HCT116 (cell line): ENCODE results near the gene PNMA6A. TPM values are rescaled to one million over a fixed set of nuclear protein-coding genes. Genes with fewer than 3 reads are reported as not detected.

Experiments used
- ATAC-seq: fragments of 200-7000 bp; cut with Tn5 transposase; 2 replicates; pipeline ENCODE4 v1.9.1; 2020; ENCODE audit warnings: mild to moderate bottlenecking, moderate library complexity
- BruUV-seq: library from RNA; stranded (reverse); fragments of 400-500 nt; replicated peaks from 2 replicates; lab custom pipeline; 2021; lab: Mats Ljungman, UMichigan
- CTCF ChIA-PET: fragments of 300-600 bp; sonication (Branson Sonifier 250); formaldehyde crosslinking; loops from one replicate; lab custom pipeline; 2021; ENCODE audit warnings: antibody characterized with exemption; lab: Charles Lee
- POLR2A ChIA-PET: fragments of 300-600, 350-600 bp; sonication (Branson Sonifier 250); formaldehyde crosslinking; loops from one replicate; lab custom pipeline; 2021; ENCODE audit warnings: antibody characterized with exemption; lab: Charles Lee
- RAD21 ChIA-PET, 2 experiments: fragments of 300-600 bp; sonication (Branson Sonifier 250); formaldehyde crosslinking; loops; one replicate each; lab custom pipeline; 2023; ENCODE audit warnings: low total read pairs in 2 of 2; ENCODE audit not compliant: uncharacterized antibody in 2 of 2, unreplicated experiment in 2 of 2, low non-redundant PET in 1 of 2; lab: Charles Lee
- DNase-seq: peaks from one replicate; pipeline ENCODE4 v3.0.0-alpha.2; 2010; ENCODE audit warnings: low read depth, low spot score
- H2AFZ ChIP-seq: fragments of 200-600 bp; shearing (Covaris generic), sonication (generic); 2 replicates; pipeline ENCODE4 v1.6.1; 2017; ENCODE audit warnings: low read depth, mixed run types, mixed read lengths, antibody characterized with exemption, low read length; ENCODE audit not compliant: poor library complexity, severe bottlenecking
- H3K27ac ChIP-seq: 2 replicates; pipeline ENCODE4 v1.5.1; 2012; ENCODE audit warnings: low read depth, low read length
- H3K27me3 ChIP-seq: fragments of 200-600 bp; sonication (generic); 2 replicates; pipeline ENCODE4 v1.6.1; 2016; ENCODE audit warnings: mixed run types, low read length, mixed read lengths; ENCODE audit not compliant: insufficient read depth
- H3K36me3 ChIP-seq, 2 experiments: fragments of 200-500 bp in 1 of 2; fragments of 200-600 bp in 1 of 2; sonication (Bioruptor generic) in 1 of 2; sonication (generic) in 1 of 2; 2 replicates each; pipeline versions ENCODE4 v1.5.1 to v1.6.1; 2014 to 2016; ENCODE audit warnings: low read length in 2 of 2, inconsistent platforms in 1 of 2, mixed read lengths in 1 of 2, mixed run types in 1 of 2; ENCODE audit not compliant: insufficient read depth in 2 of 2, control insufficient read depth in 1 of 2
- H3K4me1 ChIP-seq, 2 experiments: fragments of 200-600 bp in 1 of 2; sonication (generic) in 1 of 2; 2 replicates each; pipeline versions ENCODE4 v1.5.1 to v1.6.1; 2012 to 2017; ENCODE audit warnings: low read length in 2 of 2, inconsistent platforms in 1 of 2, mild to moderate bottlenecking in 1 of 2, mixed read lengths in 1 of 2, mixed run types in 1 of 2, moderate library complexity in 1 of 2; ENCODE audit not compliant: insufficient read depth in 2 of 2, control insufficient read depth in 1 of 2
- H3K4me2 ChIP-seq: fragments of 200-600 bp; sonication (generic); 2 replicates; pipeline ENCODE4 v1.6.1; 2017; ENCODE audit warnings: mixed run types, low read length, mixed read lengths
- H3K4me3 ChIP-seq, 2 experiments: fragments of 200-600 bp in 1 of 2; sonication (generic) in 1 of 2; replicated peaks in 1 of 2; 2 replicates each; pipeline ENCODE4 v1.5.1; 2011 to 2016; ENCODE audit warnings: low read length in 2 of 2, control low read depth in 1 of 2, low read depth in 1 of 2, mild to moderate bottlenecking in 1 of 2, mixed read lengths in 1 of 2, mixed run types in 1 of 2
- H3K79me2 ChIP-seq: fragments of 200-600 bp; sonication (generic); 2 replicates; pipeline ENCODE4 v1.6.1; 2017; ENCODE audit warnings: mild to moderate bottlenecking, mixed run types, low read length, moderate library complexity, mixed read lengths; ENCODE audit not compliant: insufficient read depth
- H3K9ac ChIP-seq: fragments of 200-600 bp; sonication (generic); 2 replicates; pipeline ENCODE4 v1.6.1; 2016; ENCODE audit warnings: low read length, mixed read lengths
- H3K9me2 ChIP-seq: fragments of 200-600 bp; sonication (generic), shearing (Covaris generic); 2 replicates; pipeline ENCODE4 v1.6.1; 2017; ENCODE audit warnings: mixed run types, mild to moderate bottlenecking, moderate library complexity; ENCODE audit not compliant: insufficient read depth
- H3K9me3 ChIP-seq, 2 experiments: fragments of 200-500 bp in 1 of 2; fragments of 200-600 bp in 1 of 2; sonication (Bioruptor generic) in 1 of 2; sonication (generic) in 1 of 2; 2 replicates each; pipeline ENCODE4 v1.6.1; 2014 to 2017; ENCODE audit warnings: low read length in 2 of 2, mixed read lengths in 2 of 2, inconsistent platforms in 1 of 2, low read depth in 1 of 2, mild to moderate bottlenecking in 1 of 2, mixed run types in 1 of 2, moderate library complexity in 1 of 2; ENCODE audit not compliant: control insufficient read depth in 1 of 2, insufficient read depth in 1 of 2
- H4K20me1 ChIP-seq: fragments of 200-600 bp; sonication (generic), shearing (Covaris generic); 2 replicates; pipeline ENCODE4 v1.6.1; 2017; ENCODE audit warnings: mixed run types, mild to moderate bottlenecking, moderate library complexity; ENCODE audit not compliant: insufficient read depth
- ATF3 ChIP-seq: IDR thresholded peaks from 2 replicates; pipeline ENCODE4 v1.6.1; 2012
- CTCF ChIP-seq, 3 experiments: fragments of 200-600 bp in 1 of 3; sonication (generic) in 1 of 3; IDR thresholded peaks in 2 of 3; conservative IDR thresholded peaks in 1 of 3; 2 replicates each; pipeline ENCODE4 v1.5.1; 2012 to 2017; ENCODE audit warnings: low read depth in 2 of 3, low read length in 2 of 3, antibody characterized with exemption in 1 of 3, borderline replicate concordance in 1 of 3, control low read depth in 1 of 3, mild to moderate bottlenecking in 1 of 3, mixed read lengths in 1 of 3, mixed run types in 1 of 3, moderate library complexity in 1 of 3; ENCODE audit not compliant: insufficient read depth in 1 of 3
- EGR1 ChIP-seq: IDR thresholded peaks from 2 replicates; pipeline ENCODE4 v1.6.1; 2012; ENCODE audit warnings: low read depth
- EZH2phosphoT487 ChIP-seq: fragments of 200-600 bp; IDR thresholded peaks from 2 replicates; pipeline ENCODE4 v1.6.1; 2018; ENCODE audit warnings: antibody characterized with exemption, borderline replicate concordance
- FOSL1 ChIP-seq: IDR thresholded peaks from 2 replicates; pipeline ENCODE4 v1.6.1; 2012; ENCODE audit warnings: low read depth
- JUND ChIP-seq: IDR thresholded peaks from 2 replicates; pipeline ENCODE4 v1.6.1; 2012
- POLR2AphosphoS5 ChIP-seq: IDR thresholded peaks from 2 replicates; pipeline ENCODE4 v1.6.1; 2011; ENCODE audit warnings: mild to moderate bottlenecking, low read depth, low read length, moderate library complexity
- SIN3A ChIP-seq: IDR thresholded peaks from 2 replicates; pipeline ENCODE4 v1.6.1; 2012; ENCODE audit warnings: low read depth
- YY1 ChIP-seq: IDR thresholded peaks from 2 replicates; pipeline ENCODE4 v1.6.1; 2011; ENCODE audit warnings: low read length, low read depth, moderate library complexity, mild to moderate bottlenecking; ENCODE audit not compliant: insufficient replicate concordance; ENCODE audit errors: extremely low read depth
- intact Hi-C: fragments of 100-400 bp; cut with micrococcal nuclease; formaldehyde crosslinking; loops from 2 replicates; pipeline ENCODE4 v1.10.0; 2022
- total RNA-seq: library from RNA; stranded (reverse); gene quantifications from one replicate; pipeline ENCODE4 v1.2.1, GENCODE V29; 2021; ENCODE audit not compliant: unreplicated experiment

Gene PNMA6A
- total RNA-seq, 1 experiment from 2014 or later: not detected

GRCh38 chrX:153030801-153031200, 41.5 kb upstream of the PNMA6A start:
- Histone ChIP-seq H3K9me3 (no peaks in the 10 kb centered on the region), H3K36me3 (no peaks in the 10 kb centered on the region), H3K4me2 (no peak overlapping the region), H3K27ac (no peak overlapping the region), H4K20me1 (no peaks in the 10 kb centered on the region), H3K9me2 (no peaks in the 10 kb centered on the region), H3K27me3 (no peaks in the 10 kb centered on the region), H3K9ac (no peak overlapping the region), H2AFZ (no peak overlapping the region), H3K79me2 (no peaks in the 10 kb centered on the region), H3K4me1 (peaks cover 0 to 4% of the 10 kb centered on the region in 2 experiments; a peak in 1 of 4 replicates), H3K4me3 (no peak overlapping the region)
- intact Hi-C loops: loop anchor here (10.0 kb wide), 2 partner anchors 474 to 634 kb away; no protein-coding TSS in a partner anchor
- ChIA-PET CTCF (no interaction called here), RAD21 (no interaction called here), POLR2A (no interaction called here)
- ATAC-seq (no peak), DNase-seq (no peak)
- TF ChIP-seq YY1 (no peak), CTCF (IDR thresholded peaks at IDR 0.05 in 2 of 3, conservative IDR thresholded peaks at IDR 0.05 in 1 of 3; ENCODE audit: borderline replicate concordance in 1 of 3, insufficient read depth in 1 of 3, low read depth in 2 of 3, low read length in 2 of 3) (no peak), JUND (no peak), POLR2AphosphoS5 (no peak), ATF3 (no peak), SIN3A (no peak), FOSL1 (no peak), EZH2phosphoT487 (no peak), EGR1 (no peak)
- BruUV-seq: no TSS peak
